HG02943 (cell line): ENCODE measurements around the gene GRM1.
"Not testable (repeated sequence)": the region's sequence is repeated elsewhere in the genome, so short reads cannot be mapped to it uniquely, and the experiment has no call there.

Source experiments
- ATAC-seq: cut with Tn5 transposase; IDR thresholded peaks from one replicate; pipeline ENCODE4 v1.9.1; 2021; ENCODE audit warnings: mild to moderate bottlenecking, low read depth, moderate library complexity; ENCODE audit not compliant: unreplicated experiment

GRM1 gene

GRCh38 chr6:146189131-146189530 lies 160.3 kb downstream of the GRM1 start:
- ATAC-seq: no peak

- no peak for ATAC-seq
These were observed 161.7 kb downstream of the GRM1 start for GRCh38 chr6:146190581-146190980.

- no peak for ATAC-seq
These were observed 162.3 kb downstream of the GRM1 start for GRCh38 chr6:146191166-146191565.

- no peak for ATAC-seq
These were observed 162.8 kb downstream of the GRM1 start for GRCh38 chr6:146191612-146192011.

- ATAC-seq: no peak
These were observed 165.6 kb downstream of the GRM1 start for GRCh38 chr6:146194434-146194833.

- ATAC-seq: no peak
These were observed 171.3 kb downstream of the GRM1 start for GRCh38 chr6:146200176-146200575.

- no peak for ATAC-seq
These were observed 173.7 kb downstream of the GRM1 start for GRCh38 chr6:146202570-146202969.

GRCh38 chr6:146209942-146210341 lies 181.1 kb downstream of the GRM1 start:
- ATAC-seq: no peak

GRCh38 chr6:146210406-146211083 lies 181.7 kb downstream of the GRM1 start:
- ATAC-seq: no peak

- no peak for ATAC-seq
These were observed 182.8 kb downstream of the GRM1 start for GRCh38 chr6:146211646-146212045.

- ATAC-seq: no peak
These were observed 183.9 kb downstream of the GRM1 start for GRCh38 chr6:146212781-146213180.

- no peak for ATAC-seq
These were observed 190.2 kb downstream of the GRM1 start for GRCh38 chr6:146219101-146219500.

- no peak for ATAC-seq
These were observed 195.6 kb downstream of the GRM1 start for GRCh38 chr6:146224449-146224848.

GRCh38 chr6:146224988-146225387 lies 196.1 kb downstream of the GRM1 start:
- no peak for ATAC-seq

- ATAC-seq: no peak
These were observed 211.5 kb downstream of the GRM1 start for GRCh38 chr6:146240322-146240721.

GRCh38 chr6:146240807-146241206 lies 211.9 kb downstream of the GRM1 start:
- no peak for ATAC-seq

GRCh38 chr6:146243646-146244045 lies 214.8 kb downstream of the GRM1 start:
- not testable (repeated sequence) for ATAC-seq

GRCh38 chr6:146244630-146245143 lies 215.8 kb downstream of the GRM1 start:
- ATAC-seq: no peak

- ATAC-seq: no peak
These were observed 217.2 kb downstream of the GRM1 start for GRCh38 chr6:146246028-146246427.

- no peak for ATAC-seq
These were observed 224.8 kb downstream of the GRM1 start for GRCh38 chr6:146253691-146254090.

GRCh38 chr6:146258206-146258605 lies 229.3 kb downstream of the GRM1 start:
- no peak for ATAC-seq

- ATAC-seq: no peak
These were observed 232.0 kb downstream of the GRM1 start for GRCh38 chr6:146260886-146261285.

- no peak for ATAC-seq
These were observed 236.2 kb downstream of the GRM1 start for GRCh38 chr6:146265056-146265455.
